DMS153 treated with DMSO at 0.1 percent for 48 hours (cell line): ENCODE measurements around the gene CDX1.

ENCODE experiments used
- DNase-seq: peaks from one replicate; lab custom pipeline; 2025; ENCODE audit not compliant: unreplicated experiment; lab: John Stamatoyannopoulos, UW

The CDX1 gene

GRCh38 chr5:150166650-150167511, at the start of gene CDX1:
Gene CDX1, plus strand, starts transcription at chr5:150166778. Its CDS starts 99 bp downstream, at chr5:150166877.
- DNase-seq: no peak

GRCh38 chr5:150117945-150118560, 48.5 kb upstream of the CDX1 start:
- DNase-seq: no peak

GRCh38 chr5:150118561-150119229, 47.9 kb upstream of the CDX1 start:
- no peak for DNase-seq

GRCh38 chr5:150119421-150120061, 47.0 kb upstream of the CDX1 start:
- DNase-seq: no peak

GRCh38 chr5:150120062-150120441, 46.5 kb upstream of the CDX1 start:
- no peak for DNase-seq

- DNase-seq: no peak
Measured at GRCh38 chr5:150120617-150121447, 45.7 kb upstream of the CDX1 start.

GRCh38 chr5:150121448-150122157, 45.0 kb upstream of the CDX1 start:
- DNase-seq: no peak

GRCh38 chr5:150122158-150122510, 44.4 kb upstream of the CDX1 start:
- DNase-seq: no peak

- DNase-seq: no peak
Measured at GRCh38 chr5:150122536-150123481, 43.8 kb upstream of the CDX1 start.

GRCh38 chr5:150123542-150123941, 43.0 kb upstream of the CDX1 start:
- no peak for DNase-seq

GRCh38 chr5:150124111-150124557, 42.4 kb upstream of the CDX1 start:
- DNase-seq: no peak

- no peak for DNase-seq
Measured at GRCh38 chr5:150124596-150124995, 42.0 kb upstream of the CDX1 start.

- no peak for DNase-seq
Measured at GRCh38 chr5:150125334-150125733, 41.2 kb upstream of the CDX1 start.

- DNase-seq: no peak
Measured at GRCh38 chr5:150126199-150126920, 40.2 kb upstream of the CDX1 start.

GRCh38 chr5:150126921-150127265, 39.7 kb upstream of the CDX1 start:
- no peak for DNase-seq

- DNase-seq: no peak
Measured at GRCh38 chr5:150129454-150129812, 37.1 kb upstream of the CDX1 start.

- peak; percentile 15 for DNase-seq
Measured at GRCh38 chr5:150129813-150130492, 36.6 kb upstream of the CDX1 start.

- no peak for DNase-seq
Measured at GRCh38 chr5:150130493-150130922, 36.1 kb upstream of the CDX1 start.
